ENCODE data around the gene FGD2.
"Not testable (repeated sequence)": the region's sequence is repeated elsewhere in the genome, so short reads cannot be mapped to it uniquely, and the experiment has no call there.

FGD2 gene

GRCh38 chr6:37054171-37054570 lies 48.7 kb downstream of the FGD2 start:
- in situ Hi-C loops (cut with MboI; ENCODE audit: low sequenced_read_pairs): loop anchor here (5.0 kb wide), 1 partner anchor 118 kb away; the partner anchor contains the start of gene PIM1

- in situ Hi-C loops (cut with MboI; ENCODE audit: low sequenced_read_pairs): loop anchor here (5.0 kb wide), 1 partner anchor 118 kb away; the partner anchor contains the start of gene PIM1
Measured at GRCh38 chr6:37054580-37054979, 49.1 kb downstream of the FGD2 start.

GRCh38 chr6:37056112-37056403 lies 50.6 kb downstream of the FGD2 start:
- in situ Hi-C loops (cut with MboI; ENCODE audit: low sequenced_read_pairs): no loop called here

- in situ Hi-C loops (cut with MboI; ENCODE audit: low sequenced_read_pairs): no loop called here
Measured at GRCh38 chr6:37056439-37057127, 51.1 kb downstream of the FGD2 start.

GRCh38 chr6:37057128-37057471 lies 51.6 kb downstream of the FGD2 start:
- in situ Hi-C loops (cut with MboI; ENCODE audit: low sequenced_read_pairs): no loop called here

GRCh38 chr6:37057678-37058077 lies 52.2 kb downstream of the FGD2 start:
- in situ Hi-C loops (cut with MboI; ENCODE audit: low sequenced_read_pairs): no loop called here

- in situ Hi-C loops (cut with MboI; ENCODE audit: low sequenced_read_pairs): no loop called here
Measured at GRCh38 chr6:37058084-37058586, 52.7 kb downstream of the FGD2 start.

GRCh38 chr6:37058984-37059343 lies 53.5 kb downstream of the FGD2 start:
- in situ Hi-C loops (cut with MboI; ENCODE audit: low sequenced_read_pairs): not testable (repeated sequence)

- in situ Hi-C loops (cut with MboI; ENCODE audit: low sequenced_read_pairs): no loop called here
Measured at GRCh38 chr6:37059344-37060194, 54.1 kb downstream of the FGD2 start.

- in situ Hi-C loops (cut with MboI; ENCODE audit: low sequenced_read_pairs): no loop called here
Measured at GRCh38 chr6:37060195-37060559, 54.7 kb downstream of the FGD2 start.

- in situ Hi-C loops (cut with MboI; ENCODE audit: low sequenced_read_pairs): no loop called here
Measured at GRCh38 chr6:37061157-37061804, 55.8 kb downstream of the FGD2 start.

- in situ Hi-C loops (cut with MboI; ENCODE audit: low sequenced_read_pairs): no loop called here
Measured at GRCh38 chr6:37062424-37062823, 57.0 kb downstream of the FGD2 start.

GRCh38 chr6:37068356-37069270 lies 63.2 kb downstream of the FGD2 start:
- in situ Hi-C loops (cut with MboI; ENCODE audit: low sequenced_read_pairs): no loop called here

GRCh38 chr6:37069639-37070038 lies 64.2 kb downstream of the FGD2 start:
- in situ Hi-C loops (cut with MboI; ENCODE audit: low sequenced_read_pairs): no loop called here

GRCh38 chr6:37072526-37072925 lies 67.1 kb downstream of the FGD2 start:
- in situ Hi-C loops (cut with MboI; ENCODE audit: low sequenced_read_pairs): no loop called here

GRCh38 chr6:37074053-37074827 lies 68.8 kb downstream of the FGD2 start:
- in situ Hi-C loops (cut with MboI; ENCODE audit: low sequenced_read_pairs): no loop called here

- in situ Hi-C loops (cut with MboI; ENCODE audit: low sequenced_read_pairs): no loop called here
Measured at GRCh38 chr6:37077191-37077904, 71.9 kb downstream of the FGD2 start.

GRCh38 chr6:37077905-37078296 lies 72.4 kb downstream of the FGD2 start:
- in situ Hi-C loops (cut with MboI; ENCODE audit: low sequenced_read_pairs): no loop called here
